ENCODE data around the gene RBP3. TPM values are rescaled to one million over a fixed set of nuclear protein-coding genes. Genes with fewer than 3 reads are reported as not detected.

Gene RBP3
- total and polyA plus RNA-seq, 8 donors, result not detected

DNA sequence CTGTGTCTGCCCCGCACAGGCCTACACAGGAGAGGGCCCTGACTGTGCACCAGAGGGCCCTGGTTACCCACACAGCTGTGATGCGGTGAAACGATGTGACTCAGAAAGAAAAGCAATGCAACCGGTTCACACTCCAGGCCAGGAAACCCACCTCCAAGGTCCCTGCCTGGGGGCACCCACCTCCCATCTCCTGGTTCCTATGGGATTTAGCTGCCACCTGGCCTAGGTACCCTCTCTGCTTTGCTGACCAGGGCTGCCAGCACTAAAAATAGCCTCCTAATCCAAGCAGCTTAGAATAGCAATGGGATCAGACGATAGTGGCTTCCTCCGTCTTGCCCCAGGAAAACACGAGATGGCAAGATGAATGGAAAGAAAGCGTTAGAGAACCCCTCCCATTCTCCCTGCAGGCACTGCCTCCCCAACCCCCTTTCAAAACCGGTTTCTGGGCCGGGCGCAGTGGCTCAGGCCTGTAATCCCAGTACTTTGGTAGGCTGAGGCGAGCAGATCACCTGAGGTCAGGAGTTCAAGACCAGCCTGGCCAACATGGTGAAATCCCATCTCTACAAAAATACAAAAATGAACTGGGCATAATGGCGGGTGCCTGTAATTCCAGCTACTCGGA, 12.4 kb downstream of the RBP3 start:
- WGBS, 5 donors, result 81 to 91% (median 86%) methylated on average over 14 of the region's 14 CpGs
- no peak overlapping the region for H3K4me3 ChIP-seq
- no peak for TF ChIP-seq POLR2AphosphoS5 (IDR thresholded peaks at IDR 0.05)
- TF ChIP-seq EP300 (IDR thresholded peaks at IDR 0.05), result no peak
- TF ChIP-seq CTCF (IDR thresholded peaks at IDR 0.05), result no peak
- TF ChIP-seq POLR2A (IDR thresholded peaks at IDR 0.05), result no peak
- no peaks in the 10 kb centered on the region for H3K27me3 ChIP-seq
- intact Hi-C loops (cut with DNase I; ENCODE audit: low total_unique reads), result no loop called here
- DNase-seq, result peak in 1 of 2 donors; percentile 19
- no peaks in the 10 kb centered on the region for H3K4me1 ChIP-seq
- H3K9me3 ChIP-seq, result no peaks in the 10 kb centered on the region
- H3K27ac ChIP-seq, result no peak overlapping the region
- H3K36me3 ChIP-seq, result no peaks in the 10 kb centered on the region

GRCh38 chr10:47361293-47361692, 13.1 kb downstream of the RBP3 start:
- no peak overlapping the region for H3K4me3 ChIP-seq
- H3K27ac ChIP-seq, result no peak overlapping the region
- H3K36me3 ChIP-seq, result no peaks in the 10 kb centered on the region
- H3K9me3 ChIP-seq, result no peaks in the 10 kb centered on the region
- intact Hi-C loops (cut with DNase I; ENCODE audit: low total_unique reads), result no loop called here
- H3K4me1 ChIP-seq, result no peaks in the 10 kb centered on the region
- H3K27me3 ChIP-seq, result no peaks in the 10 kb centered on the region
- no peak for TF ChIP-seq EP300 (IDR thresholded peaks at IDR 0.05)
- TF ChIP-seq POLR2A (IDR thresholded peaks at IDR 0.05), result no peak
- peak in 5 of 7 experiments; percentile 40 to 61 (median 53) for TF ChIP-seq CTCF (IDR thresholded peaks at IDR 0.05)
- DNase-seq, result peak; percentile 38 to 64
- 14 to 58% (median 54%) methylated on average over 2 to 9 of the region's 9 CpGs for WGBS, 5 donors

DNA sequence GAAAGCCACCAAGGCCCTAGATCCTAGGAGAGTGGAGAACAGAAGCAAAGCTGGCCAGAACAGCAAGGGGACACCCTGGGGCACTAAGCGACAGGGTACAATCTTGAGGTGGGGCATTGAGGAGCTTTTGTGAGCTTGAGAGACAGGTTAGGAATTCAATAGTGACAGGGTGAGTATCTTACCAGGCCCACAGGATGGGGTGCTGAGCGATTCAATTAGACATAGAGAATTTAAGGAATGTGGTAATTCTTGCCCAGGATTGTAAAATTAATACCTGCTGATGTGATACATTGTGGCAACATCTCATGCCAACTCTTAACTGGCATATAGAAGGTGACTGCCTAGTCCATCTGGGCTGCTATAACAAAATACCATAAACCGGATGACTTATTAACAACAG, 14.0 kb downstream of the RBP3 start:
- WGBS, 5 donors, result 87 to 94% (median 92%) methylated on average over 3 of the region's 3 CpGs
- Histone ChIP-seq H3K4me1 (no peaks in the 10 kb centered on the region), H3K4me3 (no peak overlapping the region), H3K27me3 (no peaks in the 10 kb centered on the region), H3K27ac (no peak overlapping the region), H3K9me3 (no peaks in the 10 kb centered on the region), H3K36me3 (no peaks in the 10 kb centered on the region)
- DNase-seq, result no peak
- TF ChIP-seq EP300 (IDR thresholded peaks at IDR 0.05), result no peak
- intact Hi-C loops (cut with DNase I; ENCODE audit: low total_unique reads), result no loop called here

DNA sequence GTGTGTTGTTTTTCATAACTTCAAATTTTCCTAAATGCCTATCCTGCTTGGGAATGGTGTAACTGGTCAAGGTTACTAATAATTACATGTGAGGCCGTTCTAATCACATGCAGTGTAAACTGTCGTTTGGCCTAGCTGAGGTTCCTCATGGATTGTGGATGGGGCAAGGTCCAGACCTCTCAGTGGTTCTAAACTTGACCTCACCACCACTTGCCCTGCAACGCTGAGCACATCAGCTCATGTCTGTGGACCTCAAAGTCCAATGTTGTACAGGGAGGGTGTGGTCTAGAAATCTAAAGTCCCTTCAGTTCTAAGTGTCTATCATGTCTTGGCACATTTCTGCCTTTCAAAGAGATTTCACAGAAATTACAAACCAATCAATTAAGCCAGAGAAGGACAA, 15.6 kb downstream of the RBP3 start:
- no peaks in the 10 kb centered on the region for H3K27me3 ChIP-seq
- intact Hi-C loops (cut with DNase I; ENCODE audit: low total_unique reads), result no loop called here
- no peak overlapping the region for H3K4me3 ChIP-seq
- H3K4me1 ChIP-seq, result no peaks in the 10 kb centered on the region
- no peak overlapping the region for H3K27ac ChIP-seq
- WGBS, 5 donors, result 64 to 82% (median 69%) methylated on average over 3 of the region's 3 CpGs
- no peak for DNase-seq
- H3K36me3 ChIP-seq, result no peaks in the 10 kb centered on the region
- TF ChIP-seq CTCF (IDR thresholded peaks at IDR 0.05) (no peak), POLR2AphosphoS5 (IDR thresholded peaks at IDR 0.05) (no peak), EP300 (IDR thresholded peaks at IDR 0.05) (no peak), POLR2A (IDR thresholded peaks at IDR 0.05) (no peak)
- no peaks in the 10 kb centered on the region for H3K9me3 ChIP-seq

DNA sequence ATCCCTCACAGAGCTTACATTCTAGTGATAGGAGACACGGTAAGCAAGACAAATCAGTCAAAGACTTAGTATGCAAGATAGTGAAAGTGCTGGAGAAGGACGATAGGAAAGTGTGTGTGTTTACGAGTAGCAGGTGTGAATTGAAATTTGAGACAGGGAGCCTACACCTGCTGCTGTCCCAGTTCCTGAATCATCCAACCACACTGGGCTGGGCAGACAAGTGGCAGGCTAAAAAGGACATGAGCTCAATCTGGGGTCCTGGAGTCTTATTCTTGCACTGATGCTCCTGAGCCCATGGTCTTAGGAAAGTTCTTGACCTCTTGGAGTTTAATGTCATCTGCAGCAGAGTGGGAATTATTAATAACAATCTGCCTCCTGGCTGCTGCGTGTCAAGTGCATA, 16.2 kb downstream of the RBP3 start:
- H3K27me3 ChIP-seq, result no peaks in the 10 kb centered on the region
- no peak for DNase-seq
- TF ChIP-seq CTCF (IDR thresholded peaks at IDR 0.05), result no peak
- TF ChIP-seq POLR2A (IDR thresholded peaks at IDR 0.05), result no peak
- TF ChIP-seq POLR2AphosphoS5 (IDR thresholded peaks at IDR 0.05), result no peak
- TF ChIP-seq EP300 (IDR thresholded peaks at IDR 0.05), result no peak
- no peaks in the 10 kb centered on the region for H3K4me1 ChIP-seq
- H3K27ac ChIP-seq, result no peak overlapping the region
- intact Hi-C loops (cut with DNase I; ENCODE audit: low total_unique reads), result no loop called here
- no peaks in the 10 kb centered on the region for H3K9me3 ChIP-seq
- H3K36me3 ChIP-seq, result no peaks in the 10 kb centered on the region
- H3K4me3 ChIP-seq, result no peak overlapping the region
- 35 to 59% (median 47%) methylated on average over 4 of the region's 4 CpGs for WGBS, 5 donors

All from stomach (tissue), 9 donors.